Activated T-cell treated with anti-CD3 and anti-CD28 coated beads for 4 hours (primary cell): ENCODE results near the gene FCHSD2.

Experiments
- DNase-seq: peaks from one replicate; pipeline ENCODE4 v3.0.0-alpha.2; 2020

FCHSD2 gene

GRCh38 chr11:73171436-73172161 is 29.5 kb upstream of the FCHSD2 start:
- DNase-seq: no peak

GRCh38 chr11:73170140-73170539 is 28.0 kb upstream of the FCHSD2 start:
- no peak for DNase-seq

- DNase-seq: no peak
Observed at GRCh38 chr11:73168925-73169579, 26.9 kb upstream of the FCHSD2 start.

DNA sequence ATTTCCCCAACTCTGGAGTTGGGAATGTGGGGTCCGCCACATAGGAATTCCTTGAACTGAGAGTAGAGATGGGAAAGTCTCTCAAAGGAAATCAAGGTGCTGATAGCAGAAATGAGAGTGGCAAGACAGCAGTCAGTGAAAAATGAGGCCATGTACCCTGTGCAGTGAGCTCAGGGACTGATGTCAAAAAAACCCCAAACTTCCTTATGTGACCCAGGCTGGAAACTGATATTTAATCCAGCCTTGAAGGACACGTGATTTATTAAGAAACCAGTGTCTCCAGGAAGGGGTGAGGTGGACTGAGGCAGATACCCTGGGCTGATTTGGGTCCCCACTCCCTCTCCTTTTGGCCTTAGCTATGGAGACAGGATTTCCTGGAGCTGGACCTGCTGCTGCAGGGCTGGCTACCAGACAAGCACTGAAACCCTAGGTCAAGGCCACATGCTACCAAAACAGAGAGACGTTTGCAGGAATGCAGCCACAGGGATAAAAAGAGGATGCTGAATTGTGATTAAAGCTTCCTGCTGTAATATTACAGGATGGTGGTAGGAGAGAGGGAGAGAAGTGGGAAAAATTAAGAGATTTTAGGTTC is 25.3 kb upstream of the FCHSD2 start:
- DNase-seq: no peak

- DNase-seq: no peak
Observed at GRCh38 chr11:73164803-73165540, 22.9 kb upstream of the FCHSD2 start.

- DNase-seq: no peak
Observed at GRCh38 chr11:73163638-73164174, 21.6 kb upstream of the FCHSD2 start.

- DNase-seq: no peak
Observed at GRCh38 chr11:73162196-73162740, 20.1 kb upstream of the FCHSD2 start.

DNA sequence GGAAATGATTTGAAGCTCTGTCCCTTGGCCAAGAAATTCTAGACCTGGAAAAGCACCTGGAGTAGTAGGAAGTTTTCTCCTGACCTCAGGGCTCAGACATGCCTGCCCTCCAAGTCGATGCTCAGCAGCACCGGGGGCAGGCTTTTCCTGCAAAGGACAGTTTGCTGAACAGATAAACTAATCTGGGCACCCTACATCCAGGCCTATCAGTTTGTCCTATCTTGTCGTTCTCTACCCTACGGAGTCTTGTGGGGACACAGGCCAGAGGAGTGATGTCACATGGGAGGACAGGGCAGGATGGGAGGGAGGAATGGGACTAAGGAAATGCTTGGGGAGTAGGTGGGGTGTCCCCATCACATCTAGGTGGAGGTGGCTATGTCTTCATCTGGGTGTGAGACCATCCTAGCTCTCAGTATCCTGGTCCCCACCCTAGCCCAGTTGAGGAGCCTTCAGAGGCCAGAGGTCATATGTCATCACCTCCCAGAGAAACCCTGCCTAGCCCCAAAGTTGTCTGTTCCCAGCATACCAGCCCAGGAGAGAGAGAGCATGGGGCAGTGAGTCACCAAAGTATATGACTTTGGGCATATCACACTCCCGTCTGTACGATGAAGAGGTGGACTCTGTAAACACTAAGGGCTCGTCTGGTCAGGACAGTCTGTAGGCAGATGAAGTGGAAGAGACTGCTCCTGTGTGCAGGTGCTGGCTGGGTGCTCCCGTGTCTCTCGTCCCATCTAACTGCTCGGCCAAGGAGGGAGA is 18.1 kb upstream of the FCHSD2 start:
- no peak for DNase-seq

GRCh38 chr11:73159297-73159696 is 17.2 kb upstream of the FCHSD2 start:
- no peak for DNase-seq

- DNase-seq: no peak
Observed at GRCh38 chr11:73158356-73159051, 16.4 kb upstream of the FCHSD2 start.

DNA sequence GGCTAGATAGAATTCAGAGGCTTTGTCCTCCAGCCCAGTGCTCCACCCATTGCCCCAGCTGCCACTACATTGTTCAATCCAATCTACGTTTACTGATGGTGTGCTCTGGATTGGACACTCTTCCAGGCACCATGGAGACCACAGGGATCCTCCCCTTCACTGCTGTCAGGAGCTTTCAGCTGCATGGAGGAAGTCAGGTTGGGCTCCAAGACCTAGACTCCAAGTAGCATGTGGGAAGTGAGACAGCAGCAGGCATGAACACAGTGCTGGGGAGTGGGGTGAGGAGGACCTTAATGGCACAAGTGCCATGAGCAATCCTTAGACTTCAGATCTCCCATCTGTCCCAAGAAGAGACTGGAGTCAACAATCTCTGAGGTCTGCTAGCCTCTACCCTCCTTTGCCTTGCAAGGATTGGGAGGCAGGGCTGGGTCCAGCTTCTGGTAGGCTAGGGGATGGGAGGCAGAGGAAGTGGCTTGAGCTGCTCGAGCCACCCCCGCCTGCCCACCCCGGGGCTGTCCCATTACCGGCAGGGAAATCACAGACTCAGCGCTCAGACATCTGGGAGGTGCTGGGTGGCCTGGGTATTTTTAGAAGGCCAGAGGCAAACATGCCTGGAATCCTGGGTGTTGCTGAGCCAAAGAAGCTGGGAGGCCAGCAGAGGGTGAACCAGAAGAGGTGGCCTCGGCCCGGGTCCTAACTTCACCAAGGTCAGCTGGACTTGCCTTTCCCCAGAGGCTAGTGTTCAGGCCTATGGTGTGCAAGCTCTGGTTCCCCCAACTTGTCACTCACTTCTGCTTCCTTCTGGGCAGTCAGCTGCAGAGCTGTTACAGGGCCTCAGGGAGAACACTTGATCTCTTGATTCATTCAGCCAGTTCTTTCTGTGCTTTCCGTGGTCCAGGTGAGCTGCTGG is 15.2 kb upstream of the FCHSD2 start:
- DNase-seq: no peak

- no peak for DNase-seq
Observed at GRCh38 chr11:73156686-73157085, 14.6 kb upstream of the FCHSD2 start.

DNA sequence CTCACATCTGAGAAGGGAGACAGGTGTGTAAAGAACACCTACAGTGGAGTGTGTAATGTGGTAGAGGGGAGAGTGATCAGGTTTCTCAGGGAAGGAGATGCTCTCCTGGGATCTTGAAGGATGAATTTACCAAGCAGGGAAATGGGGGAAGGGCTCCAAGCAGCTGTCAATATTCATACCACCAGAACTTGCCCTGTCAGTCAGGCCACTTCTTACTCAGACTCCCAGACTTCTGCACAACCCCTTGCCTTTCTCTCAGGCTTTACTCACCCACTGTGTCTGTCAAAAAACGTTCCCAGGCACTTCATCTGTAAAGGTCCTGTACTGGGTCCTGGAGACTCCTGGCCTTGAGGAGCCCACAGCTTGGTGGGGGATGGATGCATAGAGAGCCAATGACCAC is 14.0 kb upstream of the FCHSD2 start:
- DNase-seq: no peak

GRCh38 chr11:73155102-73155501 is 13.0 kb upstream of the FCHSD2 start:
- DNase-seq: no peak

GRCh38 chr11:73154178-73154577 is 12.1 kb upstream of the FCHSD2 start:
- no peak for DNase-seq

GRCh38 chr11:73152861-73153483 is 10.9 kb upstream of the FCHSD2 start:
- no peak for DNase-seq

GRCh38 chr11:73152086-73152853 is 10.2 kb upstream of the FCHSD2 start:
- no peak for DNase-seq

DNA sequence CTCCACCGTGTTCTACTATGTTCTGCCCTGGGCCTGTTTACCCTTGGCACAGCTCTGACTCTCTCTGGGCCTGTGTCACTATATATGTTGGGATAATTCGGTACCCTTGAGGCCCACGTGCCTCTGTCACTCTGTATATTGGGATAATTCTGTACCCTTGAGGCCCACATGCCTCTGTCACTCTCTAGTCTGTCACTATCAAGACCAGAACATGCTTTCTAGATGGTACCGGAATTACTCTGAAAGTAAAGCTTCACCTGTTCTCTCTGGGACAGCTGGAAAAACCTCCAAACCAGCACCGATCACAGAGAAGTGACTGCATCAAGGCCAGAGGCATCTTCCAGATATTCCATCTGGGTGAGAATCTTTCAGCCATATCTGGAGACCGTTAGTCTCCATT is 9.3 kb upstream of the FCHSD2 start:
- DNase-seq: no peak

DNA sequence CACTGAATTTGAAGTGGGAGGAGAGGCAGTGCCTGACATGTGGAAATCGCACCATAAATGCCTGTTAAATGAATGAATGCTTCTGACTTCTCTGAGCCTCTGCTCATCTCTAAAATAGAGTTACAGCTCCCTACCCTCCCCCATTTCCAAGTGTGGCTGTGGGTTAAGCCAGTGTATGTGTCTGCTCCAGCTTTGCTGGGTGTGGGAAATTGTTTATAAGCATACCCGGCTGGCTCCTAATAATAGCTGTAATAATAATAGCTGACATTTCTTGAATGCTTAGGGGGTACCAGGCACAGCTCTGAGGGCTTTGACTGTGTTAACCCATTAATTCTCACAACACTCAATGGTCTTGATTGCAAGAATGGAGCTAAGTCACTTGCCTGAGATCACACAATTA is 7.0 kb upstream of the FCHSD2 start:
- no peak for DNase-seq
